ENCODE data around the gene C1orf159.

The C1orf159 gene

DNA sequence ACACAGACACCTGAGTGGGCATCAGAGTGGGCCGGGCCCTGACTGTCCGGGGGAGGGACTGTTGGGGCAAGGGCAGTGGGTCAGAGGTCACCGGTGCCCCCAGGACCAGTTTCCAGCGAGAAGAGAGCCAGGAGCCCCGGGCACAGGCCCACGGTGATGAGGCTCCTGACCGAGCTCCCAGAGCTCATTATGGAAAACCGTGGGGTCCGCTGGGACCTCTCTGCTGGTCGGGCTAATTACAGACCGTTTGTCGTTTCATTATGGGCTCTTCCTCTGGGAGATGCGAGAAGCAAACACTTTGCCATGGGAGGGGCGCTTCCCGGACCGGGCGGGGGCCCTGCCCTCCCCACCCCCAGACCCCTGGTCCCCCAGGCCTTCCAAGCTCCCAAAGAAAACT, 45.8 kb upstream of the C1orf159 start:
- H3K4me3 ChIP-seq (ENCODE audit: low read length), result no peak overlapping the region
- DNase-seq (ENCODE audit: low read depth), result no peak
- TF ChIP-seq, protein P1, sequence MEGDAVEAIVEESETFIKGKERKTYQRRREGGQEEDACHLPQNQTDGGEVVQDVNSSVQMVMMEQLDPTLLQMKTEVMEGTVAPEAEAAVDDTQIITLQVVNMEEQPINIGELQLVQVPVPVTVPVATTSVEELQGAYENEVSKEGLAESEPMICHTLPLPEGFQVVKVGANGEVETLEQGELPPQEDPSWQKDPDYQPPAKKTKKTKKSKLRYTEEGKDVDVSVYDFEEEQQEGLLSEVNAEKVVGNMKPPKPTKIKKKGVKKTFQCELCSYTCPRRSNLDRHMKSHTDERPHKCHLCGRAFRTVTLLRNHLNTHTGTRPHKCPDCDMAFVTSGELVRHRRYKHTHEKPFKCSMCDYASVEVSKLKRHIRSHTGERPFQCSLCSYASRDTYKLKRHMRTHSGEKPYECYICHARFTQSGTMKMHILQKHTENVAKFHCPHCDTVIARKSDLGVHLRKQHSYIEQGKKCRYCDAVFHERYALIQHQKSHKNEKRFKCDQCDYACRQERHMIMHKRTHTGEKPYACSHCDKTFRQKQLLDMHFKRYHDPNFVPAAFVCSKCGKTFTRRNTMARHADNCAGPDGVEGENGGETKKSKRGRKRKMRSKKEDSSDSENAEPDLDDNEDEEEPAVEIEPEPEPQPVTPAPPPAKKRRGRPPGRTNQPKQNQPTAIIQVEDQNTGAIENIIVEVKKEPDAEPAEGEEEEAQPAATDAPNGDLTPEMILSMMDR (IDR thresholded peaks at IDR 0.05; ENCODE audit: insufficient read depth, low read depth, low read length, missing control alignments), result no peak

DNA sequence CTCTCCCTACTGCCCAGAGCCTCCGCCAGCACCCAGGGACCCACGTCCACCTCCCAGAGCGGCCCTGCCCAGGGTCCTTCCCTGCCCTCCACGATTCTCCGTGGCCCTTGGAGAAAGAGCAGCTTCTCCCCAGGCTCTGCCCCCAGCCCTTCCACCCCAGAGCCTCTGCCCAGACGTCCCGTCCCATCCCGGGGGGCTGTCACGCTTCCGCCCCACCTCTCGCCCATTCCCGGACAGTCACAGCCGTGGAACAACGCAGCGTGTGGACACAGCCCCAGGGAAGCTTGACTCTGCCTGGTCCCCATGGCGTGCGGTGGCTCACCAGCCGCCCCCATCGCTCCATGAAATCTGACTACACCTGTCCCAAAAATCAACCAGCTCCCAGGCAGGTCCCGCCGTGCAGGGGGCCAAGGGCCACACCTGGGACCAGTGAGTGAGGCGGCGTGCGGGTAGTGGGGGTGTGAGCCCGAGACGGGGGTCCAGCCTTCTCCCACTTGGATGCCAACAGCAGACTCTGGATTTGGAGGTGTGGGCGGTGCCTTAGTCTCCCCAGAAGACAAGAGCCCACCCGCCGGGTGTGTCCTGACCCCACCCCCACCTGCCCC, 45.3 kb upstream of the C1orf159 start:
- TF ChIP-seq, protein P1 (IDR thresholded peaks at IDR 0.05; ENCODE audit: insufficient read depth, low read depth, low read length, missing control alignments), result no peak
- no peak overlapping the region for H3K4me3 ChIP-seq (ENCODE audit: low read length)
- DNase-seq (ENCODE audit: low read depth), result no peak

DNA sequence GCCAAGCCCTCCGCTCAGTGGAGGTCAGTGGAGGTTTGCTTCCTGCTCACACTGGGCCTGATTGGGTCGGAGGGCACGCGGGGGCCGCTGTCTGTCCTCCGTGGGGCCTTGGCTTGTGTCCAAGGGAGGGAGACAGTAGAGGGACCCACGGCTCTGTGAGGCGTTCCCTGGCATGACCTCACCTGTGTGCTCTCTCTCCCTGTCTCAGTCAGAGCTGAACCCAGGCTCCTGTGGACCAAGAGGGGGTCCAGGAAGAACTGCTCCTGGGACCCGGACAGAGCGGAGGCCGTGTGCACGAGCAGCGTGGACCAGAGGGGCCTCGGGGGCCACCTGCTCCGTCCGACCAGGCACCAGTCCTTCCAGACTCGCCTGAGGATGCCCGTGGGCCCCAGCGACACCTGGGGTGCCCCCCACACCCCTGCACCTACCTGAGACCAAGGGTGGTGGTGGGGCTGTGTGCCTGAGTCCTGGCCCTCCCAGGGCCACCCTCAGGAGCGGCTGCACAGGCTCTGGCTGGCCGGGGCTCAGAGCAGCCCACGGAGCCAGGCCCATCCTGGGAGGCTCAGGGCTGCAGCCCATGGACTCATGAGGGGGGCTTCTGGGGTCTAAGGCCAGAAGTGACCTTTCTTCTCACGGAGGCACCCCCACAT, 44.5 kb upstream of the C1orf159 start:
- DNase-seq (ENCODE audit: low read depth), result no peak
- H3K4me3 ChIP-seq (ENCODE audit: low read length), result no peak overlapping the region
- TF ChIP-seq, protein P1 (IDR thresholded peaks at IDR 0.05; ENCODE audit: insufficient read depth, low read depth, low read length, missing control alignments), result no peak

DNA sequence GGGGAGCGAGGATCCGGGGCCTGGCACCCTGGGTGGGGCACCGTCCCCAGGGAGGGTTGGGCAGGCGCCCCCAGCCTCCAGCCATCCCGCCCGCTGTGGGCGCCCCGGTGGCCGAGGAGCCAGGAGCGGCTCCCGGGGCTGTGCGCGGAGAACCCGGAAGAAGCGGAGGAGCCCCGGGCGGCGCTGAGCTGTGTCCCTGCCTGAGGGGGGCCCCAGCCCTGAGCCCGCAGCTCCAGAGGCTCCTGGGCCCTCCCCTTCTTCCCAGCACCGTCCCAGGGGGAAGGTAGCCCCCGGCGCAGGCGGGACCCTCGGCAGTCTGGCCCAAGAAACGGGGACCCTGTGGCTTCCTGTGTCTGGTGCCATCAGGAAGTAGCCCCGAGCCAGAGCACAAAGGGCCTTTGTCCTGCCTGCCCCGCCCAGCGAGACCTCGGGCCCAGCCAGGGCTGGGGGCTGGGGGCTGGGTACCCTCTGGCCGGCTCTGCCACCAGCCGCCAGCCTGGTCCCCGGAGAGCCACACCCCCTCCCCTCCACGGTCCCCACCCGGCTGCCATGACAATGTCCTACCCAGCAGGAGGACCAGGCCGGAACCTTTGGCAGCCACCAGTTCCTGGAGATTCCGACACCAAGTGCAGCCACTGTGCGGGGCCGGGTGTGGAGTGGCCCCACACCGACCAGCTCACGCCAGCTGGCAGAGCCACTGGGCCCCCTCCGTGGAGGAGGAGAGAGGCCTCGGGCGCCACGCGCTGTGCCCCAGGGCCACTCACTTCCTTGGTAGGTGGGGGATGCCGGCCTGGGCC, 42.2 kb upstream of the C1orf159 start:
- TF ChIP-seq, protein P1 (IDR thresholded peaks at IDR 0.05; ENCODE audit: insufficient read depth, low read depth, low read length, missing control alignments), result no peak
- peak overlapping the region; percentile 46 for H3K4me3 ChIP-seq (ENCODE audit: low read length)
- DNase-seq (ENCODE audit: low read depth), result no peak

DNA sequence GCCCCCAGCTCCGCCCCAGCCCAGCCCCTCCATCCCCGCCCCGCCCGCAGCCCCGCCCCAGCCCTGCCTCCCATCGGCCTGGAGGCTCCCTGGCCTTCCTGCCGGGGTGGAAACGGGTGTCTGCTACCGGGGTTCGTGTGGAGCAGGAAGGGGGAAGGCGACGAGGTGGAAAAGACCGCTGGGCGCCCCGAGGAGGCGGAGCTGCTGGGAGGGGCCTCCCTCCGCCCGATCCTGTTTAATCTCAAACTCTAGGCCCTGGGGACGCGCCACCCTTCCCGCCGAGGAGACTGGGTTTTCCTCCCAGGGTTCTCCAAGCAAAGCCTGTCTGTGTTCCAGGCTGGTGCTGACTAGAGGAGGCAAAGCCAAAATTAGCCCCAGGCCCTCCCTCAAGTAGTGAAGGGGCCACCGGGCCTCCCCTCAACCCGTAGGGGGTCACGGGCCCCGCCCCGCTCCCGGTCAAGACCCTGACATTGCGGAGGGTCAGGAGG, 41.6 kb upstream of the C1orf159 start:
- H3K4me3 ChIP-seq (ENCODE audit: low read length), result peak overlapping the region; percentile 46
- DNase-seq (ENCODE audit: low read depth), result peak; percentile 88
- TF ChIP-seq, protein P1 (IDR thresholded peaks at IDR 0.05; ENCODE audit: insufficient read depth, low read depth, low read length, missing control alignments), result no peak

DNA sequence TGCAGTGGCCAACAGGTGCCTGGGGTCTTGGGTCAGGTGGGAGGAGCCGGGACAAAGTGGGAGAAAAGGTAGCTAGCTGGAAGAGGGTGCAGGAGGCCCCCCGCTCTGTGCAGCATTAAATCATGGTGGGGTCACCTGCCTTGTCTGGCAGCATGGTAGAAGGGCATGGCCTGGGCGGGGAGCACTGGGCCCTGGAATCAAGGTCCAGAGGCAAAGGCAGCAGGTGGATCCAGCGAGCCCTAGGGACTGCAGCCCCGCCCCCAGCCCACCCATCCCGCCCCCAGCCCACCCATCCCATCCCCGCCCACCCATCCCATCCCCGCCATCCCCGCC, 41.1 kb upstream of the C1orf159 start:
- TF ChIP-seq, protein P1 (IDR thresholded peaks at IDR 0.05; ENCODE audit: insufficient read depth, low read depth, low read length, missing control alignments), result no peak
- no peak for DNase-seq (ENCODE audit: low read depth)
- no peak overlapping the region for H3K4me3 ChIP-seq (ENCODE audit: low read length)

Measured in epithelial cell of esophagus (primary cell).